NCI-H187 treated with DMSO at 0.1 percent for 48 hours (cell line): ENCODE measurements around the gene ZNF888.
"Not testable (repeated sequence)": the region's sequence is repeated elsewhere in the genome, so short reads cannot be mapped to it uniquely, and the experiment has no call there.

ENCODE experiments used
- DNase-seq: peaks from one replicate; lab custom pipeline; 2025; lab: John Stamatoyannopoulos, UW

The ZNF888 gene

GRCh38 chr19:52871466-52871865 is 51.8 kb downstream of the ZNF888 start:
- no peak for DNase-seq

GRCh38 chr19:52868031-52868430 is 55.2 kb downstream of the ZNF888 start:
- DNase-seq, result not testable (repeated sequence)

GRCh38 chr19:52857378-52858191 is 65.6 kb downstream of the ZNF888 start, which contains the start of gene ZNF468:
Gene ZNF468 (minus strand): TSS chr19:52857619. CDS start chr19:52854272, 3,347 bp downstream.
- peak; percentile 25 for DNase-seq

GRCh38 chr19:52856540-52857377 is 66.5 kb downstream of the ZNF888 start:
- not testable (repeated sequence) for DNase-seq
